ENCODE results near the gene PRKAA2. TPM values are rescaled to one million over a fixed set of nuclear protein-coding genes. Genes with fewer than 3 reads are reported as not detected.

The PRKAA2 gene
- total and polyA plus RNA-seq, 7 donors: 2.1 to 101 (median 48.4) TPM

- WGBS, 3 donors: 21 to 47% (median 27%) methylated on average over 4 of the region's 4 CpGs
- intact Hi-C loops (cut with DNase I): loop anchor here (5.0 kb wide), 2 partner anchors 60 to 1420 kb away; partner anchors contain the start of gene PRKAA2 (in 2 of the 2)
- Histone ChIP-seq H3K36me3 (ENCODE audit: insufficient read depth in 1 of 2, low read depth in 1 of 2) (peaks cover 0 to 60% of the 10 kb centered on the region in 2 donors), H3K4me1 (peaks cover 4% of the 10 kb centered on the region), H3K27me3 (ENCODE audit: insufficient read depth in 3 of 3, low read length in 2 of 3) (no peaks in the 10 kb centered on the region), H3K9me3 (peaks cover 4% of the 10 kb centered on the region), H3K4me3 (no peak overlapping the region), H3K27ac (peak overlapping the region; percentile 78)
- ATAC-seq: peak; percentile 70 to 87 (median 76)
- no peak for TF ChIP-seq CTCF (IDR thresholded peaks at IDR 0.05)
- no peak for DNase-seq
Measured at GRCh38 chr1:56707379-56707778, 62.3 kb downstream of the PRKAA2 start.

- Histone ChIP-seq H3K36me3 (ENCODE audit: insufficient read depth in 1 of 2, low read depth in 1 of 2) (peaks cover 0 to 43% of the 10 kb centered on the region in 2 donors), H3K4me1 (peaks cover 4% of the 10 kb centered on the region), H3K9me3 (no peaks in the 10 kb centered on the region), H3K27ac (peak overlapping the region; percentile 14), H3K27me3 (ENCODE audit: insufficient read depth in 3 of 3, low read length in 2 of 3) (no peaks in the 10 kb centered on the region), H3K4me3 (no peak overlapping the region)
- no peak for DNase-seq
- WGBS, 3 donors: 12 to 17% (median 17%) methylated on average over 2 of the region's 2 CpGs
- peak; percentile 73 for TF ChIP-seq CTCF (IDR thresholded peaks at IDR 0.05)
- ATAC-seq: peak; percentile 57 to 81 (median 72)
- intact Hi-C loops (cut with DNase I): loop anchor here (5.0 kb wide), 2 partner anchors 62 to 1422 kb away; partner anchors contain the start of gene PRKAA2 (in 2 of the 2)
Measured at GRCh38 chr1:56709269-56709880, 64.3 kb downstream of the PRKAA2 start.

- Histone ChIP-seq H3K27me3 (ENCODE audit: insufficient read depth in 3 of 3, low read length in 2 of 3) (no peaks in the 10 kb centered on the region), H3K36me3 (ENCODE audit: insufficient read depth in 1 of 2, low read depth in 1 of 2) (peaks cover 0 to 37% of the 10 kb centered on the region in 2 donors), H3K27ac (no peak overlapping the region), H3K4me1 (peaks cover 4% of the 10 kb centered on the region), H3K4me3 (no peak overlapping the region), H3K9me3 (no peaks in the 10 kb centered on the region)
- DNase-seq: no peak
- ATAC-seq: no peak
- 66 to 81% (median 81%) methylated on average over 2 of the region's 2 CpGs for WGBS, 3 donors
- intact Hi-C loops (cut with DNase I): loop anchor here (5.0 kb wide), 2 partner anchors 63 to 1423 kb away; partner anchors contain the start of gene PRKAA2 (in 2 of the 2)
- no peak for TF ChIP-seq CTCF (IDR thresholded peaks at IDR 0.05)
Measured at GRCh38 chr1:56709995-56710394, 64.9 kb downstream of the PRKAA2 start.

GRCh38 chr1:56710646-56711045 lies 65.5 kb downstream of the PRKAA2 start:
- ATAC-seq: no peak
- intact Hi-C loops (cut with DNase I): no loop called here

More at GRCh38 chr1:56710646-56711045, 65.5 kb downstream of the PRKAA2 start:
- H3K4me1 ChIP-seq: peaks cover 4% of the 10 kb centered on the region
- no peak for DNase-seq
- TF ChIP-seq CTCF (IDR thresholded peaks at IDR 0.05): no peak
- no peaks in the 10 kb centered on the region for H3K27me3 ChIP-seq (ENCODE audit: insufficient read depth in 3 of 3, low read length in 2 of 3)
- no peaks in the 10 kb centered on the region for H3K9me3 ChIP-seq
- no peak overlapping the region for H3K4me3 ChIP-seq
- peaks cover 0 to 32% of the 10 kb centered on the region in 2 donors for H3K36me3 ChIP-seq (ENCODE audit: insufficient read depth in 1 of 2, low read depth in 1 of 2)
- no peak overlapping the region for H3K27ac ChIP-seq

Measured in psoas muscle (tissue), 8 donors.